ENCODE data around the gene MYCN.

DNA sequence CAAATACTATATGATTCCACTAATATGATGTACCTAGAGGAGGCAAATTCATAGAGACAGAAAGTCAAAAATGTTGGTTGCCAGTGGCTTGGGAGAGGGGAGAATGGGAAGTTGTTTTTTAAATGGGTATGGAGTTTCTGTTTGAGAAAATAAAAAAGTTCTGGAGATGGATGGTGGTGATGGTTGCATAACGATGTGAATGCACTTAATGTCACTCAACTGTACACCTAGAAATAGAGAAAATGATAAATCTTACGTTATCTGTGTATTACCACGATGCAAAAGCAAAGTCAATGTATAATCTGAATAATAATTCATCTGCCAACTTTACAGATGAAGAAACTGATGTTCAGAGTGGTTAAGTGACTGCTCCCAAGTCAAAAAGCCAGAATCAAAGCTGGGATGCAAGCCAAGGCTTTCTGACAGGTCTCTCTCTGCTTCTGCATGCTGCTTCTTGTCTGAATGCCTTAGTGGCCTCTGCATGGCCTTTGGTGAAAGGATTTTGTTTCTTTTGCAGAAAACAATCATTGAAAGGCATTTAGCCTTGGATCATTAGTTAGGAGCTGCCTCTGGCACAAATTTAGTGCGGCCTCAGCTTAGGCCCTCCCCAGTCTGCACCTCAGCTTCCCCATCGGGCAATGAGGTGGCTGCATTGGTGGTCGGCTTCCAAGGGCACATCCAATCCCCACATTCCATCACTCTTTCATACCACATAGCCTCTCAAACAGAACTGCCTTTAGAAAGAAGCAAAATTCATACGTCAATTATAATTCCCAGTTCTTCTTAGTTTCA is 46.5 kb upstream of the MYCN start:
- no peak for TF ChIP-seq TAF1 (IDR thresholded peaks at IDR 0.05; ENCODE audit: borderline replicate concordance, low read depth, low read length)
- no peak for TF ChIP-seq CTCF (IDR thresholded peaks at IDR 0.05)
- no peak for TF ChIP-seq MAX (IDR thresholded peaks at IDR 0.05; ENCODE audit: low read depth)
- no peak for TF ChIP-seq ELF1 (IDR thresholded peaks at IDR 0.05)
- TF ChIP-seq, protein P1, sequence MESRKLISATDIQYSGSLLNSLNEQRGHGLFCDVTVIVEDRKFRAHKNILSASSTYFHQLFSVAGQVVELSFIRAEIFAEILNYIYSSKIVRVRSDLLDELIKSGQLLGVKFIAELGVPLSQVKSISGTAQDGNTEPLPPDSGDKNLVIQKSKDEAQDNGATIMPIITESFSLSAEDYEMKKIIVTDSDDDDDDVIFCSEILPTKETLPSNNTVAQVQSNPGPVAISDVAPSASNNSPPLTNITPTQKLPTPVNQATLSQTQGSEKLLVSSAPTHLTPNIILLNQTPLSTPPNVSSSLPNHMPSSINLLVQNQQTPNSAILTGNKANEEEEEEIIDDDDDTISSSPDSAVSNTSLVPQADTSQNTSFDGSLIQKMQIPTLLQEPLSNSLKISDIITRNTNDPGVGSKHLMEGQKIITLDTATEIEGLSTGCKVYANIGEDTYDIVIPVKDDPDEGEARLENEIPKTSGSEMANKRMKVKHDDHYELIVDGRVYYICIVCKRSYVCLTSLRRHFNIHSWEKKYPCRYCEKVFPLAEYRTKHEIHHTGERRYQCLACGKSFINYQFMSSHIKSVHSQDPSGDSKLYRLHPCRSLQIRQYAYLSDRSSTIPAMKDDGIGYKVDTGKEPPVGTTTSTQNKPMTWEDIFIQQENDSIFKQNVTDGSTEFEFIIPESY (IDR thresholded peaks at IDR 0.05; ENCODE audit: borderline replicate concordance, low read depth) = no peak
- TF ChIP-seq RCOR1 (IDR thresholded peaks at IDR 0.05; ENCODE audit: low read length) = no peak
